RWPE2 (cell line): ENCODE results near the gene UFL1.

ENCODE experiments used
- ATAC-seq: fragments of 200-7000 bp; cut with Tn5 transposase; 3 replicates; pipeline ENCODE4 v1.9.1; 2021; ENCODE audit warnings: low read depth
- DNase-seq: peaks from one replicate; pipeline ENCODE4 v3.0.0-alpha.2; 2020; ENCODE audit warnings: low spot score
- H3K27ac ChIP-seq: fragments of 450-650 bp; 2 replicates; pipeline ENCODE4 v1.5.1; 2017; ENCODE audit warnings: mild to moderate bottlenecking; ENCODE audit not compliant: poor library complexity, severe bottlenecking
- H3K27me3 ChIP-seq: fragments of 250-450 bp; sonication (Bioruptor Pico); 2 replicates; pipeline ENCODE4 v1.5.1; 2021; ENCODE audit warnings: mild to moderate bottlenecking, moderate library complexity; ENCODE audit not compliant: insufficient read depth, poor library complexity, severe bottlenecking
- H3K36me3 ChIP-seq: fragments of 250-450 bp; sonication (Bioruptor Pico); 2 replicates; pipeline ENCODE4 v1.5.1; 2020; ENCODE audit warnings: low read depth, mild to moderate bottlenecking, moderate library complexity
- H3K4me1 ChIP-seq: fragments of 250-450 bp; sonication (Bioruptor Pico); 2 replicates; pipeline ENCODE4 v1.5.1; 2021; ENCODE audit warnings: mild to moderate bottlenecking, moderate library complexity; ENCODE audit not compliant: insufficient read depth, poor library complexity, severe bottlenecking
- H3K4me3 ChIP-seq: fragments of 250-450 bp; sonication (Bioruptor Pico); 2 replicates; pipeline ENCODE4 v1.5.1; 2021; ENCODE audit warnings: mild to moderate bottlenecking, moderate library complexity; ENCODE audit not compliant: severe bottlenecking
- H3K9me3 ChIP-seq: fragments of 250-450 bp; sonication (Bioruptor Pico); 2 replicates; pipeline ENCODE4 v1.5.1; 2021; ENCODE audit warnings: mild to moderate bottlenecking, moderate library complexity; ENCODE audit not compliant: severe bottlenecking
- TF ChIP-seq, protein P1 (sequence below): fragments of 450-650 bp; IDR thresholded peaks from one replicate; pipeline ENCODE4 v1.5.1; 2017; ENCODE audit warnings: mild to moderate bottlenecking, moderate library complexity; ENCODE audit not compliant: poor library complexity, severe bottlenecking

The UFL1 gene

DNA sequence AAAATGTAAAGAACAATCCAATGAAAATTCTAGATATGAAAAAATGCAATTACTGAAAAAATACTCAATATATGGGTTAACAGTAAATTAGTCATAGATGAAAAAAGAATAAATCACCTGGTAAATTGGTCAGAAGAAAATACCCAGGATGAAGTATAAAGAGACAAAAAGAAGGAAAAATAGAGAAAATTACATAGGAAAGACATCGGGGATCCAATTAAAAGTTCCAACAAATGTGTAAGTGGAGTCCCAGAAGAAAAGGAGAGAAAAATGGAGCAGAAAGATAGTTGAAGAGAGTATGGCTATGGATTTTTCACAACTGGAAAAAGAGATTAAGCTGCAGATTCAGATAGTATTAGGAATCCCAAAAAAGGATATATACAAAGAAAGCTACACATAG, 18.7 kb upstream of the UFL1 start:
- DNase-seq (no peak), ATAC-seq (no peak)
- H3K4me1 ChIP-seq, result no peaks in the 10 kb centered on the region
- no peaks in the 10 kb centered on the region for H3K36me3 ChIP-seq
- H3K4me3 ChIP-seq, result no peak overlapping the region
- peaks cover 3% of the 10 kb centered on the region for H3K9me3 ChIP-seq
- H3K27me3 ChIP-seq, result no peaks in the 10 kb centered on the region
- no peak overlapping the region for H3K27ac ChIP-seq
- TF ChIP-seq, protein P1, sequence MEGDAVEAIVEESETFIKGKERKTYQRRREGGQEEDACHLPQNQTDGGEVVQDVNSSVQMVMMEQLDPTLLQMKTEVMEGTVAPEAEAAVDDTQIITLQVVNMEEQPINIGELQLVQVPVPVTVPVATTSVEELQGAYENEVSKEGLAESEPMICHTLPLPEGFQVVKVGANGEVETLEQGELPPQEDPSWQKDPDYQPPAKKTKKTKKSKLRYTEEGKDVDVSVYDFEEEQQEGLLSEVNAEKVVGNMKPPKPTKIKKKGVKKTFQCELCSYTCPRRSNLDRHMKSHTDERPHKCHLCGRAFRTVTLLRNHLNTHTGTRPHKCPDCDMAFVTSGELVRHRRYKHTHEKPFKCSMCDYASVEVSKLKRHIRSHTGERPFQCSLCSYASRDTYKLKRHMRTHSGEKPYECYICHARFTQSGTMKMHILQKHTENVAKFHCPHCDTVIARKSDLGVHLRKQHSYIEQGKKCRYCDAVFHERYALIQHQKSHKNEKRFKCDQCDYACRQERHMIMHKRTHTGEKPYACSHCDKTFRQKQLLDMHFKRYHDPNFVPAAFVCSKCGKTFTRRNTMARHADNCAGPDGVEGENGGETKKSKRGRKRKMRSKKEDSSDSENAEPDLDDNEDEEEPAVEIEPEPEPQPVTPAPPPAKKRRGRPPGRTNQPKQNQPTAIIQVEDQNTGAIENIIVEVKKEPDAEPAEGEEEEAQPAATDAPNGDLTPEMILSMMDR, result no peak

DNA sequence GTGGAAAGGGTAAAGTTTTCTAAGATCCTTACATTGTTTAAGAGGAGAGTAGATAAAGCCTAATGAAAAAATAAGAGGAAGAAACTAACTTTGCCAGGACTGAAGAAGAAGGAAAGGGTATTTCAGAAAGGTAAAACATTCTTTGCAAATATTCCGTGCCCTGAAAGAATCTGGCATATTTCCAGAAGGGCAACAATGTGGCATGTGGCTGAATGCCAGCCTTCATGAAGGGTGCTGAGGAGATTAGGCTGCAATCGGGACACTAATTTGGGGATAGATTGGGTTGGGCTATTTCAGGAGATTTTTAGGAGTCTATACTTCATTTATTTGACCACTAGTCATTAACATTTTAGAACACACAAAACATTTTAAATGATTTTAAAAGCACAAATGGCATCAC, 16.2 kb upstream of the UFL1 start:
- no peaks in the 10 kb centered on the region for H3K27me3 ChIP-seq
- no peak for DNase-seq
- H3K4me1 ChIP-seq, result no peaks in the 10 kb centered on the region
- H3K9me3 ChIP-seq, result peaks cover 3% of the 10 kb centered on the region
- TF ChIP-seq, protein P1, result no peak
- H3K4me3 ChIP-seq, result no peak overlapping the region
- no peak overlapping the region for H3K27ac ChIP-seq
- ATAC-seq, result no peak
- no peaks in the 10 kb centered on the region for H3K36me3 ChIP-seq

DNA sequence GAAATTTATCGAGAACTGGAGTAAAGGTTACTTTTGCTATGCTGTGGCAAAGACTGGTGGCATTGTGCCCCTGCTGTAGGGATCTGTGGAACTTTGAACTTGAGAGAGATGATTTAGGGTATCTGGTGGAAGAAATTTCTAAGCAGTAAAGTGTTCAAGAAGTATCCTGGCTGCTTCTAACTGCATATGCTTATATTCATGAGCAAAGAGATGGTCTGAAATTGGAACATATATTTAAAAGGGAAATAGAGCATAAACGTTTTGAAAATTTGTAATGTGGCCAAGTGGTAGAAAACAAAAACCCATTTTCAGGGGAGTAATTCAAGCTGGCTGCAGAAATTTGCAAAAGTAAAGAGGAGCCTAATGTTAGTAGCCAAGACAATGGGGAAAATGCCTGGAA, 12.3 kb upstream of the UFL1 start:
- no peaks in the 10 kb centered on the region for H3K4me1 ChIP-seq
- no peaks in the 10 kb centered on the region for H3K36me3 ChIP-seq

DNA sequence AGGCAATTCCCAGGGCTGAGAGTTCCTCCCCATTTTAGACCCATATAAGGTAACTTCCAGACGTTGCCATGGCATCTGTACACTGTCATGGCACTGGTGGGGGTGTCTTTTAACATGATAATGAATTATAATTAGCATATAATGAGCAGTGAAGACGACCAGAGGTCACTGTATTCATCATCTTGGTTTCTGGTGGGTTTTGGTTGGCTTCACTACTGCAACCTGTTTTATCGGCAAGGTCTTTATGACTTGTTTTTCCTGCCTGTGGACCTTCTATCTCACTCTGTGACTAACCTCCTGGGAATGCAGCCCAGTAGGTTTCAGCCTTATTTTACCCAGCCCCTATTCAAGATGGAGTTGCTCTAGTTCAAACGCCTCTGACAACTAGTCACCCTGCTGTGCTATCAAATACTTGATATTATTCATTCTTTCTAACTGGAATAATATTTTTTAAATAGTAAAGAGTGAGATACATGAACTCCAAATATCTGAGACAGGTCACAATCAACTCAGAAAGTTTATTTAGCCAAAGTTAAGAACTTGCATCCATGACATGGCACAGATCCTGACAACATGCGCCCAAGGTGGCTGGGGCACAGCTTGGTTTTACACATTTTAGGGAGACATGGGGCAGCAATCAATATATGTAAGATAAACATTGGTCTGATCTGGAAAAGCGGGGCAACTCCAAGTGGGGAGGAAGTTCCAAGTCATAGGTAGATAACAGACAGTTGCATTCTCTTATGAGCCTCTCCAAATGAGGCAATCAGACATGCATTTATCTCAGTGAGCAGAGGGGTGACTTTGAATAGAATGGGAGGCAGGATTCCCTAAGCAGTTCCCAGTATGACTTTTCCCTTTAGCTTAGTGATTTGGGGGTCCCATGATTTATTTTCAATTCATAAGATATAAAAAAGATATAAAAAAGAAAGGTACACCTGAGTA, 1.2 kb upstream of the UFL1 start:
- Histone ChIP-seq H3K4me3 (peak overlapping the region; percentile 80), H3K4me1 (peaks cover 13% of the 10 kb centered on the region), H3K9me3 (no peaks in the 10 kb centered on the region), H3K27ac (peak overlapping the region; percentile 62), H3K36me3 (peaks cover 22% of the 10 kb centered on the region), H3K27me3 (no peaks in the 10 kb centered on the region)
- DNase-seq (no peak), ATAC-seq (peak; percentile 47)
- TF ChIP-seq, protein P1, result no peak

More for the DNA sequence above, 12.3 kb upstream of the UFL1 start:
- H3K27ac ChIP-seq, result no peak overlapping the region
- no peak overlapping the region for H3K4me3 ChIP-seq
- H3K9me3 ChIP-seq, result no peaks in the 10 kb centered on the region
- TF ChIP-seq, protein P1, result no peak
- DNase-seq (no peak), ATAC-seq (no peak)
- no peaks in the 10 kb centered on the region for H3K27me3 ChIP-seq

DNA sequence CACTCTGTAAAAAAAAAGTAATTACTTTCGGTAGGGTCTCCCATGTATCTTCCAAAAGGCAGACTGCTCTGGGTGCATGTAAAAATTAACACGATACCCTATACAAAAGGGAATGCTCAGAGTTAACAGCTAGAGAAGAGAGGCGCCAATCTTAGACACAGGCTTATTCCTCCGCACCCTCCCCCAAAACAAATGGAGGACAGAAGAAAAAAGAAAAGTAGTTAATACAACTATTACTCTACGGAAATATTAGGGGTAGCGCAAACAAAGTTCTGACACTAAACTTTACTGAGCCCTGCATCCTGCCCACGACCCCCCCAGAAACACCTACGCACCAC, 331 bp upstream of the UFL1 start:
- DNase-seq (no peak), ATAC-seq (peak; percentile 17)
- TF ChIP-seq, protein P1, result no peak
- H3K4me3 ChIP-seq, result peak overlapping the region; percentile 80
- peaks cover 30% of the 10 kb centered on the region for H3K36me3 ChIP-seq
- H3K27me3 ChIP-seq, result no peaks in the 10 kb centered on the region
- H3K9me3 ChIP-seq, result no peaks in the 10 kb centered on the region
- peak overlapping the region; percentile 62 for H3K27ac ChIP-seq
- H3K4me1 ChIP-seq, result peaks cover 13% of the 10 kb centered on the region
